ENCODE data around the gene SH3RF3. TPM values are rescaled to one million over a fixed set of nuclear protein-coding genes. Genes with fewer than 3 reads are reported as not detected.

Gene SH3RF3
- polyA plus RNA-seq, 1 of the 3 experiments (the other 2 are of a cell fraction): 1.9 TPM

DNA sequence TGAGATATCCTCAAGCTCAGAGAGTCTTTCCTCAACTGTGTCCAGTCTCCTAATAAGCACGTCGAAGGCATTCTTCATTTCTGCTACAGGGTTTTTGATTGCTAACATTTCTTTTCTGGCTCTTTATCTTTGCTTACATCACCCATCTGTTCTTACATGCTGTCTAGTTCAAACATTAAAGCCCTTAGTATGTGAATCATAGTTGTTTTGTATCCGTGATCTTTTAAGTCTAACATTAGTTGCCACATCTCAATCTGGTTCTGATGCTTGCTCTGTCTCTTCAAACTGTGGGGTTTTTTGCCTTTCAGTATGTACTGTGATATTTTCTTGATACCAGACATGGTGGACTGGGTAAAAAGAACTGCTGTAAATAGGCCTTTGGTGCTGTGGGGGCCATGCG, 235.2 kb downstream of the SH3RF3 start:
- 84% methylated on average over 4 of the region's 4 CpGs for WGBS (ENCODE audit: low lambda C conversion rate)
- Histone ChIP-seq H3K36me3 (replicated peaks in 1 of 2; ENCODE audit: control insufficient read depth in 1 of 2, insufficient read depth in 2 of 2, low read length in 1 of 2) (peaks cover 0 to 2% of the 10 kb centered on the region in 2 experiments), H3K27me3 (ENCODE audit: insufficient read depth) (no peaks in the 10 kb centered on the region), H3K9me3 (no peaks in the 10 kb centered on the region), H3K79me2 (ENCODE audit: insufficient read depth) (peaks cover 4% of the 10 kb centered on the region; the same call in 1 of the 2 replicates), H3K4me1 (ENCODE audit: control insufficient read depth in 1 of 2, insufficient read depth in 2 of 2, low read depth in 1 of 2, low read length in 1 of 2) (no peaks in the 10 kb centered on the region; a peak in 1 of 4 replicates), H4K20me1 (ENCODE audit: insufficient read depth) (no peaks in the 10 kb centered on the region), H3K4me3 (ENCODE audit: low read depth in 2 of 2, low read length in 1 of 2) (no peak overlapping the region), H2AFZ (ENCODE audit: low read depth) (no peak overlapping the region), H3F3A (replicated peaks; ENCODE audit: insufficient read depth) (peaks cover 4% of the 10 kb centered on the region), H3K9ac (no peak overlapping the region), H3K4me2 (no peak overlapping the region), H3K9me2 (no peaks in the 10 kb centered on the region), H3K27ac (ENCODE audit: low read depth in 2 of 2, low read length in 1 of 2) (no peak overlapping the region)
- TF ChIP-seq EZH2phosphoT487 (IDR thresholded peaks at IDR 0.05; ENCODE audit: borderline replicate concordance, low read depth) (no peak), YY1 (IDR thresholded peaks at IDR 0.05; ENCODE audit: low read depth) (no peak), NFIC (IDR thresholded peaks at IDR 0.05; ENCODE audit: borderline replicate concordance) (no peak), RAD21 (IDR thresholded peaks at IDR 0.05; ENCODE audit: low read length) (no peak), NRF1 (IDR thresholded peaks at IDR 0.05; ENCODE audit: low read depth, low read length) (no peak), EP300 (IDR thresholded peaks at IDR 0.05; ENCODE audit: borderline replicate concordance in 1 of 2, low read depth in 1 of 2, low read length in 1 of 2) (no peak)
- TF ChIP-seq, protein P1, sequence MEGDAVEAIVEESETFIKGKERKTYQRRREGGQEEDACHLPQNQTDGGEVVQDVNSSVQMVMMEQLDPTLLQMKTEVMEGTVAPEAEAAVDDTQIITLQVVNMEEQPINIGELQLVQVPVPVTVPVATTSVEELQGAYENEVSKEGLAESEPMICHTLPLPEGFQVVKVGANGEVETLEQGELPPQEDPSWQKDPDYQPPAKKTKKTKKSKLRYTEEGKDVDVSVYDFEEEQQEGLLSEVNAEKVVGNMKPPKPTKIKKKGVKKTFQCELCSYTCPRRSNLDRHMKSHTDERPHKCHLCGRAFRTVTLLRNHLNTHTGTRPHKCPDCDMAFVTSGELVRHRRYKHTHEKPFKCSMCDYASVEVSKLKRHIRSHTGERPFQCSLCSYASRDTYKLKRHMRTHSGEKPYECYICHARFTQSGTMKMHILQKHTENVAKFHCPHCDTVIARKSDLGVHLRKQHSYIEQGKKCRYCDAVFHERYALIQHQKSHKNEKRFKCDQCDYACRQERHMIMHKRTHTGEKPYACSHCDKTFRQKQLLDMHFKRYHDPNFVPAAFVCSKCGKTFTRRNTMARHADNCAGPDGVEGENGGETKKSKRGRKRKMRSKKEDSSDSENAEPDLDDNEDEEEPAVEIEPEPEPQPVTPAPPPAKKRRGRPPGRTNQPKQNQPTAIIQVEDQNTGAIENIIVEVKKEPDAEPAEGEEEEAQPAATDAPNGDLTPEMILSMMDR (IDR thresholded peaks at IDR 0.05): no peak
- TF ChIP-seq, protein P2, sequence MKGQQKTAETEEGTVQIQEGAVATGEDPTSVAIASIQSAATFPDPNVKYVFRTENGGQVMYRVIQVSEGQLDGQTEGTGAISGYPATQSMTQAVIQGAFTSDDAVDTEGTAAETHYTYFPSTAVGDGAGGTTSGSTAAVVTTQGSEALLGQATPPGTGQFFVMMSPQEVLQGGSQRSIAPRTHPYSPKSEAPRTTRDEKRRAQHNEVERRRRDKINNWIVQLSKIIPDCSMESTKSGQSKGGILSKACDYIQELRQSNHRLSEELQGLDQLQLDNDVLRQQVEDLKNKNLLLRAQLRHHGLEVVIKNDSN (IDR thresholded peaks at IDR 0.05; ENCODE audit: borderline replicate concordance, low read depth): no peak
- TF ChIP-seq, protein P3, sequence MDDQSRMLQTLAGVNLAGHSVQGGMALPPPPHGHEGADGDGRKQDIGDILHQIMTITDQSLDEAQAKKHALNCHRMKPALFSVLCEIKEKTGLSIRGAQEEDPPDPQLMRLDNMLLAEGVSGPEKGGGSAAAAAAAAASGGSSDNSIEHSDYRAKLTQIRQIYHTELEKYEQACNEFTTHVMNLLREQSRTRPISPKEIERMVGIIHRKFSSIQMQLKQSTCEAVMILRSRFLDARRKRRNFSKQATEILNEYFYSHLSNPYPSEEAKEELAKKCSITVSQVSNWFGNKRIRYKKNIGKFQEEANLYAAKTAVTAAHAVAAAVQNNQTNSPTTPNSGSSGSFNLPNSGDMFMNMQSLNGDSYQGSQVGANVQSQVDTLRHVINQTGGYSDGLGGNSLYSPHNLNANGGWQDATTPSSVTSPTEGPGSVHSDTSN (IDR thresholded peaks at IDR 0.05): no peak
- TF ChIP-seq, protein P4, sequence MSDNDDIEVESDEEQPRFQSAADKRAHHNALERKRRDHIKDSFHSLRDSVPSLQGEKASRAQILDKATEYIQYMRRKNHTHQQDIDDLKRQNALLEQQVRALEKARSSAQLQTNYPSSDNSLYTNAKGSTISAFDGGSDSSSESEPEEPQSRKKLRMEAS (IDR thresholded peaks at IDR 0.05; ENCODE audit: low read depth): no peak
- CTCF ChIA-PET: no interaction called here
- DNase-seq: no peak
- POLR2A ChIA-PET: no interaction called here

DNA sequence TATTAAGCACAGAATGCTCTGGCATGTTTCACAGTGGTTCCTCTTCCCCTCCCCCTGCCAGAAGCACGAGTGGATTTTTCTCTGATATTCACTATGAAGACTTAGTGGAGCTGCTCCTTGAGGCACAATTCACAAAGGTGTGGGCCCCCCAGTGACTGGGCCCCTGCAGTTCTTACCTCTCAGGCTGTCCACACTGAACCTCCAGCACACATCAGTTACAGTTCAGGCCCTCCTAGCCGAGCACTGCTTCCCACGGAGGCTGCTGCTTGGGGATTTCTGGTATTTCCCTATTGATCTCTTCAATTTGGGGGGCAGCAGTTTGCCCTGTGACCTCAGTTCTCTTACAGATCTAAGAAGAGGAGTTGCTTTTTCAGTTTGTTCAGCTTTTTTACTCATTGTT, 236.1 kb downstream of the SH3RF3 start:
- no peaks in the 10 kb centered on the region for H3K36me3 ChIP-seq (replicated peaks in 1 of 2; ENCODE audit: control insufficient read depth in 1 of 2, insufficient read depth in 2 of 2, low read length in 1 of 2)
- H3K9ac ChIP-seq: no peak overlapping the region
- ChIA-PET CTCF (no interaction called here), POLR2A (interaction anchor here (0.6 kb wide), 1 partner anchor 144 kb away, joined by 3 read pairs; no protein-coding TSS in a partner anchor)
- H3F3A ChIP-seq (replicated peaks; ENCODE audit: insufficient read depth): peaks cover 4% of the 10 kb centered on the region
- no peaks in the 10 kb centered on the region for H3K27me3 ChIP-seq (ENCODE audit: insufficient read depth)
- H3K4me1 ChIP-seq (ENCODE audit: control insufficient read depth in 1 of 2, insufficient read depth in 2 of 2, low read depth in 1 of 2, low read length in 1 of 2): no peaks in the 10 kb centered on the region; a peak in 1 of 4 replicates
- DNase-seq: no peak
- no peak for TF ChIP-seq GATA2 (CRISPR knock-in tag; IDR thresholded peaks at IDR 0.05)
- no peak for TF ChIP-seq FOXJ3 (CRISPR knock-in tag; IDR thresholded peaks at IDR 0.05)
- TF ChIP-seq EZH2phosphoT487 (IDR thresholded peaks at IDR 0.05; ENCODE audit: borderline replicate concordance, low read depth): no peak
- TF ChIP-seq FOSL2 (IDR thresholded peaks at IDR 0.05; ENCODE audit: borderline replicate concordance, low read depth): no peak
- no peak for TF ChIP-seq JUND (IDR thresholded peaks at IDR 0.05)
- TF ChIP-seq NFIC (IDR thresholded peaks at IDR 0.05; ENCODE audit: borderline replicate concordance): no peak
- TF ChIP-seq RAD21 (IDR thresholded peaks at IDR 0.05; ENCODE audit: low read length): no peak
- TF ChIP-seq GABPA (IDR thresholded peaks at IDR 0.05; ENCODE audit: low read depth): no peak
- no peak overlapping the region for H2AFZ ChIP-seq (ENCODE audit: low read depth)
- peaks cover 4% of the 10 kb centered on the region; the same call in 1 of the 2 replicates for H3K79me2 ChIP-seq (ENCODE audit: insufficient read depth)
- H4K20me1 ChIP-seq (ENCODE audit: insufficient read depth): no peaks in the 10 kb centered on the region
- no peak overlapping the region for H3K27ac ChIP-seq (ENCODE audit: low read depth in 2 of 2, low read length in 1 of 2)
- H3K9me2 ChIP-seq: no peaks in the 10 kb centered on the region
- no peak overlapping the region for H3K4me3 ChIP-seq (ENCODE audit: low read depth in 2 of 2, low read length in 1 of 2)
- 79% methylated on average over 3 of the region's 3 CpGs for WGBS (ENCODE audit: low lambda C conversion rate)
- H3K4me2 ChIP-seq: no peak overlapping the region
- no peaks in the 10 kb centered on the region for H3K9me3 ChIP-seq

Measured in SK-N-SH (cell line).